Epithelial cell of alveolus of lung (primary cell): ENCODE measurements around the gene SEZ6L2. TPM values are rescaled to one million over a fixed set of nuclear protein-coding genes. Genes with fewer than 3 reads are reported as not detected.

Experiments used
- total RNA-seq: library from RNA; depleted of rRNA; stranded (reverse); fragments of >200 nt; gene quantifications from 2 replicates; pipeline ENCODE4 v1.2.1, GENCODE V29; 2015

The SEZ6L2 gene
- total RNA-seq: 18.2 and 39.8 TPM in 2 replicates

GRCh38 chr16:29899516-29900101, at the start of gene SEZ6L2:
Gene SEZ6L2, minus strand, starts transcription at chr16:29899550. Its CDS starts 531 bp downstream, at chr16:29899019.

GRCh38 chr16:29925781-29926710, 26.7 kb upstream of the SEZ6L2 start, which contains the start of gene KCTD13:
Gene KCTD13, minus strand, starts transcription at chr16:29926226. Its CDS starts 193 bp downstream, at chr16:29926033.

GRCh38 chr16:29900102-29900887, 945 bp upstream of the SEZ6L2 start, which contains the start of gene ASPHD1:
Gene ASPHD1, plus strand, starts transcription at chr16:29900488. Its CDS starts 484 bp downstream, at chr16:29900972.

GRCh38 chr16:29862884-29863668, 36.3 kb downstream of the SEZ6L2 start, which contains the start of gene CDIPT:
Gene CDIPT, minus strand, starts transcription at chr16:29863226. Its CDS starts 369 bp downstream, at chr16:29862857.

Other genes with a start within 250 kb of the SEZ6L2 start
- gene SPN, start 236.3 kb downstream of the SEZ6L2 start, total RNA-seq: not detected in 2 replicates
- gene QPRT, start 220.4 kb downstream of the SEZ6L2 start, total RNA-seq: 109 and 175 TPM in 2 replicates
- gene C16orf54, start 153.6 kb downstream of the SEZ6L2 start, total RNA-seq: not detected in 2 replicates
- gene ZG16, start 121.3 kb downstream of the SEZ6L2 start, total RNA-seq: not detected in 2 replicates
- gene KIF22, start 108.8 kb downstream of the SEZ6L2 start, total RNA-seq: 36.6 and 60.4 TPM in 2 replicates
- gene MAZ, start 93.0 kb downstream of the SEZ6L2 start, total RNA-seq: 144 and 189 TPM in 2 replicates
- gene PRRT2, start 87.4 kb downstream of the SEZ6L2 start, total RNA-seq: 2.5 and 26.6 TPM in 2 replicates
- 38.3 and 49.5 TPM in 2 replicates for gene PAGR1, start 83.4 kb downstream of the SEZ6L2 start, total RNA-seq
- 290 and 371 TPM in 2 replicates for gene MVP, start 79.1 kb downstream of the SEZ6L2 start, total RNA-seq
- 89.0 and 173 TPM in 2 replicates for gene CDIPT, start 36.3 kb downstream of the SEZ6L2 start, total RNA-seq
- gene ASPHD1, start 938 bp upstream of the SEZ6L2 start, total RNA-seq: 6.5 and 9.8 TPM in 2 replicates
- gene KCTD13, start 26.7 kb upstream of the SEZ6L2 start, total RNA-seq: 8.3 and 16.5 TPM in 2 replicates
- gene TMEM219, start 62.5 kb upstream of the SEZ6L2 start, total RNA-seq: 169 and 182 TPM in 2 replicates
- gene TAOK2, start 74.3 kb upstream of the SEZ6L2 start, total RNA-seq: 29.0 and 56.0 TPM in 2 replicates
- 14.2 and 24.0 TPM in 2 replicates for gene HIRIP3, start 96.1 kb upstream of the SEZ6L2 start, total RNA-seq
- gene INO80E, start 96.7 kb upstream of the SEZ6L2 start, total RNA-seq: 52.6 and 194 TPM in 2 replicates
- gene DOC2A, start 111.5 kb upstream of the SEZ6L2 start, total RNA-seq: 0.52 and 2.7 TPM in 2 replicates
- gene C16orf92, start 123.6 kb upstream of the SEZ6L2 start, total RNA-seq: not detected in 2 replicates
- gene TLCD3B, start 131.7 kb upstream of the SEZ6L2 start, total RNA-seq: 0.16 TPM in 1 of 2 replicates, not detected in the other
- gene ALDOA, start 166.2 kb upstream of the SEZ6L2 start, total RNA-seq: 2,073 and 2,863 TPM in 2 replicates
- 151 and 157 TPM in 2 replicates for gene PPP4C, start 176.4 kb upstream of the SEZ6L2 start, total RNA-seq
- gene TBX6, start 192.4 kb upstream of the SEZ6L2 start, total RNA-seq: 0.13 and 2.6 TPM in 2 replicates
- 15.8 and 91.5 TPM in 2 replicates for gene YPEL3, start 196.7 kb upstream of the SEZ6L2 start, total RNA-seq
- 0.13 and 4.2 TPM in 2 replicates for gene GDPD3, start 214.0 kb upstream of the SEZ6L2 start, total RNA-seq
- gene MAPK3, start 223.7 kb upstream of the SEZ6L2 start, total RNA-seq: 75.4 and 127 TPM in 2 replicates